Liver (tissue), 10 donors: ENCODE results near the gene TLNRD1. TPM values are rescaled to one million over a fixed set of nuclear protein-coding genes. Genes with fewer than 3 reads are reported as not detected.

Experiments used
- DNase-seq: peaks from one replicate; pipeline ENCODE4 v3.0.0-alpha.2; 2017; ENCODE audit warnings: low spot score
- H3K27ac ChIP-seq, 2 donors: one replicate each; pipeline ENCODE4 v1.7.0; 2013; ENCODE audit warnings: inconsistent platforms in 2 of 2, low read length in 2 of 2, control low read depth in 1 of 2, low read depth in 1 of 2, mild to moderate bottlenecking in 1 of 2
- H3K27me3 ChIP-seq, 4 donors: one replicate each; pipeline versions ENCODE4 v1.6.1 to v1.7.0; 2013; ENCODE audit warnings: low read length in 3 of 4, inconsistent platforms in 1 of 4, mild to moderate bottlenecking in 1 of 4, moderate library complexity in 1 of 4; ENCODE audit not compliant: control insufficient read depth in 4 of 4, insufficient read depth in 4 of 4
- H3K36me3 ChIP-seq, 4 donors: one replicate each; pipeline versions ENCODE4 v1.6.1 to v1.7.0; 2013; ENCODE audit warnings: low read length in 3 of 4, mild to moderate bottlenecking in 3 of 4, low read depth in 1 of 4, moderate library complexity in 1 of 4; ENCODE audit not compliant: control insufficient read depth in 4 of 4, insufficient read depth in 3 of 4
- H3K4me1 ChIP-seq, 4 donors: one replicate each; pipeline versions ENCODE4 v1.6.1 to v1.7.0; 2013; ENCODE audit warnings: low read length in 3 of 4, mild to moderate bottlenecking in 3 of 4, moderate library complexity in 1 of 4; ENCODE audit not compliant: control insufficient read depth in 4 of 4, insufficient read depth in 4 of 4
- H3K4me3 ChIP-seq, 3 donors: one replicate each; pipeline versions ENCODE4 v1.6.1 to v1.7.0; 2013; ENCODE audit warnings: low read length in 3 of 3, control low read depth in 1 of 3, low read depth in 1 of 3, mild to moderate bottlenecking in 1 of 3
- H3K9ac ChIP-seq, 2 donors: one replicate each; pipeline ENCODE4 v1.7.0; 2013; ENCODE audit warnings: low read length in 2 of 2, mild to moderate bottlenecking in 2 of 2, moderate library complexity in 2 of 2, control low read depth in 1 of 2, low read depth in 1 of 2
- H3K9me3 ChIP-seq, 4 donors: one replicate each; pipeline versions ENCODE4 v1.6.1 to v1.7.0; 2013; ENCODE audit warnings: low read length in 3 of 4; ENCODE audit not compliant: control insufficient read depth in 4 of 4
- FOXA1 ChIP-seq: IDR thresholded peaks from 2 replicates; pipeline ENCODE4 v1.6.1; 2016; ENCODE audit warnings: antibody characterized with exemption
- FOXA2 ChIP-seq: IDR thresholded peaks from 2 replicates; pipeline ENCODE4 v1.6.1; 2016; ENCODE audit warnings: antibody characterized with exemption
- JUND ChIP-seq, 2 donors: IDR thresholded peaks; 2 replicates each; pipeline ENCODE4 v1.6.1; 2016; ENCODE audit warnings: antibody characterized with exemption in 2 of 2
- SP1 ChIP-seq: IDR thresholded peaks from 2 replicates; pipeline ENCODE4 v1.6.1; 2018; ENCODE audit warnings: antibody characterized with exemption, mild to moderate bottlenecking
- TAF1 ChIP-seq: conservative IDR thresholded peaks from 2 replicates; pipeline ENCODE4 v1.6.1; 2016; ENCODE audit warnings: antibody characterized with exemption, mild to moderate bottlenecking
- WGBS: extraction: QIAGEN DNeasy Blood & Tissue Kit; methylation state at CpG from one replicate; pipeline ENCODE4 v1.1.7; 2013; 5-methylcytosine and 5-hydroxymethylcytosine counted together
- polyA plus RNA-seq, 2 donors: library from polyadenylated mRNA; stranded (reverse) in 1 of 2; unstranded in 1 of 2; fragments of 200-250 nt in 1 of 2; fragments of >200 nt in 1 of 2; fragmentation: Nextera tagmentation in 1 of 2; extraction: Ambion mirVana in 1 of 2; gene quantifications; one replicate each; pipeline versions ENCODE4 v1.2.1 to v1.2.3, GENCODE V29; 2013 to 2015
- small RNA-seq: library from RNA; depleted of rRNA; stranded (forward); fragments of <200 nt; gene quantifications from one replicate; pipeline ENCODE3, GENCODE V24; 2014
- total RNA-seq, 2 donors: library from RNA; depleted of rRNA; stranded (reverse); fragments of >200 nt; gene quantifications; one replicate each; pipeline ENCODE4 v1.2.3, GENCODE V29; 2014
- donor health status: healthy.
- donor health status: healthy.
- donor health status: healthy.
- donor health status: healthy.
- donor health status: healthy.

The TLNRD1 gene
- total and polyA plus RNA-seq, 4 donors: 1.1 to 5.8 (median 3.2) TPM

DNA sequence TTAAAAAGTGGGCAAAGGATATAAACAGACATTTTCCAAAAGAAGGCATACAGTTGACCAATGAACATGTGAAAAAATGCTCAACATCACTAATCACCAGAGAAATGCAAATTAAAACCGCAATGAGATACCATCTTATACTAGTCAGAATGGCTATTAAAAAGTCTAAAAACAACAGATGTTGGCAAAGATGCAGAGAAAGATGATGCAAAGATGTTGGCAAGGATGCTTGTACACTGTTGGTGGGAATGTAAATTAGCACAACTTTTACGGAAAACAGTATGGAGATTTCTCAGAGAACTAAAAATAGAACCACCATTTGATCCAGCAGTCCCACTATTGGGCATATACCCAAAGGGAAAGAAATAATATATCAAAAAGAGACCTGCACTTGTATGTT, 53.5 kb downstream of the TLNRD1 start:
- Histone ChIP-seq H3K4me3 (no peak overlapping the region), H3K27ac (no peak overlapping the region), H3K27me3 (no peaks in the 10 kb centered on the region), H3K36me3 (no peaks in the 10 kb centered on the region), H3K4me1 (peaks cover 0 to 7% (median 0%) of the 10 kb centered on the region in 4 donors), H3K9ac (no peak overlapping the region), H3K9me3 (no peaks in the 10 kb centered on the region)
- TF ChIP-seq SP1: no peak
- no peak for TF ChIP-seq JUND (IDR thresholded peaks at IDR 0.05)
- no peak for TF ChIP-seq TAF1
- no peak for TF ChIP-seq FOXA2
- TF ChIP-seq FOXA1: no peak
- 87% methylated on average over 2 of the region's 2 CpGs for WGBS
- no peak for DNase-seq

Small RNA genes lying within 50 kb of the gene (small RNA-seq; reads per million reads assigned to genes)
- gene MIR4514: not detected

Other genes starting within 250 kb of the TLNRD1 start
- gene CEMIP, start 221.6 kb upstream of the TLNRD1 start, total RNA-seq: under 1 TPM; under 0.01 to 0.89 TPM
- gene CEMIP, start 221.6 kb upstream of the TLNRD1 start, polyA plus RNA-seq: under 1 TPM; 0.19 to 0.22 TPM
- gene MESD, start 11.1 kb upstream of the TLNRD1 start, total RNA-seq: 10 to 100 TPM; 15.3 to 16.4 TPM
- 10 to 100 TPM; 17.7 to 24.0 TPM for gene MESD, start 11.1 kb upstream of the TLNRD1 start, polyA plus RNA-seq
- gene CFAP161, start 133.3 kb downstream of the TLNRD1 start, total RNA-seq: under 1 TPM; 0.75 to 0.84 TPM
- not detected for gene CFAP161, start 133.3 kb downstream of the TLNRD1 start, polyA plus RNA-seq
- gene IL16, start 196.0 kb downstream of the TLNRD1 start, total RNA-seq: 1 to 10 TPM; 4.7 to 6.9 TPM
- 1 to 10 TPM; 1.9 to 4.1 TPM for gene IL16, start 196.0 kb downstream of the TLNRD1 start, polyA plus RNA-seq